ENCODE results near the gene RIPK1. TPM values are rescaled to one million over a fixed set of nuclear protein-coding genes. Genes with fewer than 3 reads are reported as not detected.
A peak's percentile ranks its signal among the peaks of the same experiment; 100 is the strongest.

RIPK1 gene
- total and polyA plus RNA-seq, 2 experiments from 2014 or later, result 15.3 to 26.2 TPM

DNA sequence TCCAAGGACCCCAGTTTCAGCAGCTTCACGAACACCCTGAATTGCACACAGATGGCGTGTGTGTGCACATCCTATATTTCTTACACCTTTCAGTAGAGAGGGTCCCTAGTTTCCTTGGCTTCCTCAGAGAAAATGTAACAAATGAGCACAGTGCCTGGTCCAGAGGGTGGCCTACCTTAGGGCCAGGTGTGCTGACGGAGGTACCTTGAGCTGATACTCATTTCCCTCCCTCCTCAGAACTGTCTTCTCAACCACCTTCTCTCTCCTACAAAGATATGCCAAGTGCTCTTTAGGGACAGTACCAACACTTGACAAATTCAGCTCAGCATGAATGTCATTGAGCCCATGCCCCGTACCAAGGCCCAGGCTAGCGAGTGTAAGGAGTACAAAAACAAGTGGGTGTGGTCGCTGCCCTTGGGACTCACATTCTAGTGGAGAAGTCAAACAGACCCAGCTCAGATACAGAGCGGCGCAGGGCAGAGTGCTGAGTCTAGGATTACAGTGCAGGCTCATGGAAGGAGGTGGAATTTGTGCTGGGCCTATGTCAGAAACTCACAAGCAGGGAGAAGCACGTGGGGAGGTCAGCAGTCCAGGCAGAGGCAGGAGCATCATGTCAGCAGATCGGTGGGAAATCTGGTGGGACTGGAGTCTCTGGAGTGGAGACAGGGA, 40.6 kb downstream of the RIPK1 start:
- 94 to 96% methylated on average over 10 of the region's 10 CpGs for WGBS, 2 experiments (ENCODE audit: low coverage in 1 of 2, low lambda C conversion rate in 2 of 2, missing lambda C conversion rate in 2 of 2)
- Histone ChIP-seq H3F3A (ENCODE audit: insufficient read depth) (no peaks in the 10 kb centered on the region), H3K9ac (no peak overlapping the region), H3K4me1 (ENCODE audit: insufficient read depth) (no peaks in the 10 kb centered on the region), H3K4me3 (no peak overlapping the region), H3K4me2 (ENCODE audit: unreplicated experiment) (no peak overlapping the region), H2AFZ (no peak overlapping the region), H4K20me1 (ENCODE audit: insufficient read depth) (no peaks in the 10 kb centered on the region), H3K9me2 (ENCODE audit: insufficient read depth) (no peaks in the 10 kb centered on the region), H3K36me3 (ENCODE audit: low read depth) (peaks cover 70% of the 10 kb centered on the region), H3K79me2 (ENCODE audit: insufficient read depth) (peaks cover 23% of the 10 kb centered on the region; the same call in 1 of the 2 replicates), H3K27ac (no peak overlapping the region), H3K9me3 (ENCODE audit: low read depth) (no peaks in the 10 kb centered on the region), H3K27me3 (replicated peaks; ENCODE audit: insufficient read depth) (no peaks in the 10 kb centered on the region)
- TF ChIP-seq EZH2phosphoT487 (IDR thresholded peaks at IDR 0.05; ENCODE audit: insufficient read depth, low read depth) (no peak), EZH2 (IDR thresholded peaks at IDR 0.05; ENCODE audit: insufficient read depth, poor library complexity, severe bottlenecking) (no peak)
- in situ Hi-C loops (cut with MboI), result no loop called here
- no peak for DNase-seq

DNA sequence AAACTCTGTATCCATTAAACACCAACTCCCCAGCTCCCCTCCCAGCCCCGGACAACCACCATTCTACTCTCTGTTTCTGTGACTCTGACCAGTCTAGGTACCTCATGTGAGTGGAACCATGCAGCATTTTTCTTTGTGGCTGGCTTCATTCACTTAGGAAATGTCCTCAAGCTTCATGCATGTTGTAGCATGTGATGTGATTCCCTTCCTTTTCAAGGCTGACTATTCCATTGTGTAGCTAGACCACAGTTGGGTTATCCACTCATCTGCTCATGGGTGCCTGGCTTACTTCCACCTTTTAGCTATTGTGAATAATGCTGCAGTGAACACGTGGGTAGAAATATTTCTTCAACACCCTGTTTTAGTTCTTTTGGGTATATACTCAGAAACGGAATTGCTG, 41.5 kb downstream of the RIPK1 start:
- H2AFZ ChIP-seq, result no peak overlapping the region
- no peak overlapping the region for H3K4me2 ChIP-seq (ENCODE audit: unreplicated experiment)
- no peaks in the 10 kb centered on the region for H3K27me3 ChIP-seq (replicated peaks; ENCODE audit: insufficient read depth)
- no peaks in the 10 kb centered on the region for H3K9me3 ChIP-seq (ENCODE audit: low read depth)
- WGBS, 2 experiments (ENCODE audit: low coverage in 1 of 2, low lambda C conversion rate in 2 of 2, missing lambda C conversion rate in 2 of 2), result 82 to 87% methylated on average over 3 of the region's 3 CpGs
- H3K27ac ChIP-seq, result no peak overlapping the region
- H4K20me1 ChIP-seq (ENCODE audit: insufficient read depth), result no peaks in the 10 kb centered on the region
- no peak overlapping the region for H3K9ac ChIP-seq
- H3K36me3 ChIP-seq (ENCODE audit: low read depth), result peaks cover 67% of the 10 kb centered on the region
- H3K4me3 ChIP-seq, result no peak overlapping the region
- TF ChIP-seq EZH2 (IDR thresholded peaks at IDR 0.05; ENCODE audit: insufficient read depth, poor library complexity, severe bottlenecking), result no peak
- in situ Hi-C loops (cut with MboI), result no loop called here
- H3K9me2 ChIP-seq (ENCODE audit: insufficient read depth), result no peaks in the 10 kb centered on the region
- peaks cover 17% of the 10 kb centered on the region; the same call in 1 of the 2 replicates for H3K79me2 ChIP-seq (ENCODE audit: insufficient read depth)
- H3F3A ChIP-seq (ENCODE audit: insufficient read depth), result no peaks in the 10 kb centered on the region
- H3K4me1 ChIP-seq (ENCODE audit: insufficient read depth), result no peaks in the 10 kb centered on the region
- no peak for DNase-seq

DNA sequence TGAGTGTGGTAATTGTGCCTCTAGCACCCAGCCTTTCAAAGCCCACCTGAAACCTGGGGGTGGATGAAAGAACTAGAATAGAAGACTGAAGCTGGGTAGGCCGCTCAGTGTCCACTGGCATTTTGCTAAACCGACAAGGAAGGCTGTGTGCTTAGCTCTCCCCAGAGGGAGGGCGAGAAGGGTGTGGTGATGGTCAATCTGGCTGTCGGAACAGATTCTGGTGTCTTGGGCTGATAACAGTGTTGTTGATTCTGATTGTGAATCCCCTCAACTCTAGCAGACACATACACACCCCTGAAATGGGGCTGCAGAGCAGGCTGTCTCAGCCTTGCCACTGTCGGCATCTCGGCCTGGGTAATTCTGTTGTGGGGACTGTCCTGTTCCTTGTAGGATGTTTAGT, 46.1 kb downstream of the RIPK1 start:
- 95 to 100% methylated on average over 6 of the region's 6 CpGs for WGBS, 2 experiments (ENCODE audit: low coverage in 1 of 2, low lambda C conversion rate in 2 of 2, missing lambda C conversion rate in 2 of 2)
- Histone ChIP-seq H3K9me3 (ENCODE audit: low read depth) (no peaks in the 10 kb centered on the region), H3K36me3 (ENCODE audit: low read depth) (peaks cover 38% of the 10 kb centered on the region), H3K4me3 (no peak overlapping the region), H2AFZ (no peak overlapping the region), H3K9ac (no peak overlapping the region), H3K9me2 (ENCODE audit: insufficient read depth) (no peaks in the 10 kb centered on the region), H3K4me1 (ENCODE audit: insufficient read depth) (peaks cover 5% of the 10 kb centered on the region; the same call in 1 of the 2 replicates), H3K27me3 (replicated peaks; ENCODE audit: insufficient read depth) (no peaks in the 10 kb centered on the region), H3K4me2 (ENCODE audit: unreplicated experiment) (no peak overlapping the region), H3K27ac (no peak overlapping the region), H3F3A (ENCODE audit: insufficient read depth) (peaks cover 28% of the 10 kb centered on the region), H3K79me2 (ENCODE audit: insufficient read depth) (no peaks in the 10 kb centered on the region), H4K20me1 (ENCODE audit: insufficient read depth) (no peaks in the 10 kb centered on the region)
- no peak for DNase-seq
- in situ Hi-C loops (cut with MboI), result no loop called here
- no peak for TF ChIP-seq EZH2phosphoT487 (IDR thresholded peaks at IDR 0.05; ENCODE audit: insufficient read depth, low read depth)
- TF ChIP-seq EZH2 (IDR thresholded peaks at IDR 0.05; ENCODE audit: insufficient read depth, poor library complexity, severe bottlenecking), result no peak

DNA sequence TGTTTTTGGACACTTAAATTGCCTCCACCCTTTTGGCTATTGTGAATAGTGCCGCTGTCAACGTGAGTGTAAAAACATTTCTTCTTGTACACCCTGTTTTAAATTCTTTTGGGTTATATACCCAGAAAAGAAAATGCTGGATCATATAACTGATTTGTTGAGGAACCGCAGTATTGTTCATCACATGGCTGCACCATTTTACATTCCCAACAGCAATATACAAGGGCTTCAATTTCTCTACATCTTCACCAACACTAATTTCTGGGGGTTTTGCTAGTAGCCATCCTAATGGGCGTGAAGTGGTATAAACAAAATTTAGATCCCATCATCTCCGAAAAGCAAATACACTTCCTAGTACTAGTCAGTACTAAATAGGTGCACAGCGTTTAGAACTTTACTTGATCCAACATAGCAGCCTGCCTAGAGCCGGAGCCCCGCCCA, 49.6 kb downstream of the RIPK1 start:
- Histone ChIP-seq H2AFZ (peak overlapping the region; percentile 89), H3K4me2 (ENCODE audit: unreplicated experiment) (peak overlapping the region; percentile 88), H3K9ac (peak overlapping the region; percentile 86), H3K27ac (peak overlapping the region; percentile 88), H3K36me3 (ENCODE audit: low read depth) (peaks cover 15% of the 10 kb centered on the region; the same call in 1 of the 2 replicates), H3K79me2 (ENCODE audit: insufficient read depth) (no peaks in the 10 kb centered on the region), H4K20me1 (ENCODE audit: insufficient read depth) (no peaks in the 10 kb centered on the region), H3K27me3 (replicated peaks; ENCODE audit: insufficient read depth) (no peaks in the 10 kb centered on the region), H3K9me3 (ENCODE audit: low read depth) (no peaks in the 10 kb centered on the region), H3K9me2 (ENCODE audit: insufficient read depth) (no peaks in the 10 kb centered on the region), H3K4me1 (ENCODE audit: insufficient read depth) (peaks cover 5% of the 10 kb centered on the region; the same call in 1 of the 2 replicates), H3K4me3 (peak overlapping the region; percentile 88), H3F3A (ENCODE audit: insufficient read depth) (peaks cover 28% of the 10 kb centered on the region)
- no peak for DNase-seq
- 1 to 2% methylated on average over 8 of the region's 8 CpGs for WGBS, 2 experiments (ENCODE audit: low coverage in 1 of 2, low lambda C conversion rate in 2 of 2, missing lambda C conversion rate in 2 of 2)
- in situ Hi-C loops (cut with MboI), result no loop called here
- TF ChIP-seq EZH2phosphoT487 (IDR thresholded peaks at IDR 0.05; ENCODE audit: insufficient read depth, low read depth), result no peak
- TF ChIP-seq EZH2 (IDR thresholded peaks at IDR 0.05; ENCODE audit: insufficient read depth, poor library complexity, severe bottlenecking), result no peak

Measured in GM23248 (cell line).